GM23248 (cell line): ENCODE data around the gene CCNG2. TPM values are rescaled to one million over a fixed set of nuclear protein-coding genes. Genes with fewer than 3 reads are reported as not detected.
A peak's percentile ranks its signal among the peaks of the same experiment; 100 is the strongest.

Experiments used
- DNase-seq: peaks from one replicate; pipeline ENCODE4 v3.0.0-alpha.2; 2015
- H2AFZ ChIP-seq: fragments of 200-600 bp; sonication (generic); 2 replicates; pipeline ENCODE4 v1.6.1; 2016; ENCODE audit warnings: antibody characterized with exemption
- H3F3A ChIP-seq: fragments of 200-600 bp; sonication (generic); 2 replicates; pipeline ENCODE4 v1.6.1; 2016; ENCODE audit warnings: mild to moderate bottlenecking, antibody characterized with exemption, mixed run types; ENCODE audit not compliant: insufficient read depth
- H3K27ac ChIP-seq: fragments of 200-600 bp; sonication (generic); 2 replicates; pipeline ENCODE4 v1.5.1; 2016; ENCODE audit warnings: mild to moderate bottlenecking
- H3K27me3 ChIP-seq: fragments of 200-600 bp; sonication (generic); replicated peaks from 2 replicates; pipeline ENCODE4 v1.6.1; 2016; ENCODE audit warnings: mild to moderate bottlenecking; ENCODE audit not compliant: insufficient read depth
- H3K36me3 ChIP-seq: fragments of 200-600 bp; sonication (generic); 2 replicates; pipeline ENCODE4 v1.6.1; 2016; ENCODE audit warnings: low read depth, mild to moderate bottlenecking
- H3K4me1 ChIP-seq: fragments of 200-600 bp; sonication (generic); 2 replicates; pipeline ENCODE4 v1.6.1; 2016; ENCODE audit warnings: mild to moderate bottlenecking; ENCODE audit not compliant: insufficient read depth
- H3K4me2 ChIP-seq: fragments of 200-600 bp; sonication (generic); one replicate; pipeline ENCODE4 v1.6.1; 2016; ENCODE audit warnings: mild to moderate bottlenecking; ENCODE audit not compliant: unreplicated experiment
- H3K4me3 ChIP-seq: fragments of 200-600 bp; sonication (generic); 2 replicates; pipeline ENCODE4 v1.5.1; 2016; ENCODE audit warnings: mild to moderate bottlenecking
- H3K79me2 ChIP-seq: fragments of 200-600 bp; sonication (generic); 2 replicates; pipeline ENCODE4 v1.6.1; 2016; ENCODE audit warnings: mild to moderate bottlenecking; ENCODE audit not compliant: insufficient read depth
- H3K9ac ChIP-seq: fragments of 200-600 bp; sonication (generic); 2 replicates; pipeline ENCODE4 v1.6.1; 2016; ENCODE audit warnings: mild to moderate bottlenecking
- H3K9me2 ChIP-seq: fragments of 200-600 bp; sonication (generic); 2 replicates; pipeline ENCODE4 v1.6.1; 2016; ENCODE audit warnings: mixed run types, mild to moderate bottlenecking, moderate library complexity; ENCODE audit not compliant: insufficient read depth
- H3K9me3 ChIP-seq: fragments of 200-600 bp; sonication (generic); one replicate; pipeline ENCODE4 v1.6.1; 2017; ENCODE audit warnings: low read depth
- H4K20me1 ChIP-seq: fragments of 200-600 bp; sonication (generic); 2 replicates; pipeline ENCODE4 v1.6.0; 2016; ENCODE audit not compliant: insufficient read depth
- EZH2 ChIP-seq: fragments of 200-600 bp; sonication (generic); IDR thresholded peaks from 2 replicates; pipeline ENCODE4 v1.6.1; 2018; ENCODE audit warnings: antibody characterized with exemption, mild to moderate bottlenecking; ENCODE audit not compliant: insufficient read depth, poor library complexity, severe bottlenecking
- EZH2phosphoT487 ChIP-seq: fragments of 200-600 bp; sonication (generic); IDR thresholded peaks from 2 replicates; pipeline ENCODE4 v1.6.1; 2018; ENCODE audit warnings: antibody characterized with exemption, moderate library complexity, mild to moderate bottlenecking, low read depth; ENCODE audit not compliant: insufficient read depth
- WGBS, 2 experiments: methylation state at CpG; one replicate each; pipeline ENCODE4 v1.1.6; 2015 to 2017; ENCODE audit warnings: low lambda C conversion rate in 2 of 2, low coverage in 1 of 2; ENCODE audit errors: missing lambda C conversion rate in 2 of 2; 5-methylcytosine and 5-hydroxymethylcytosine counted together
- in situ Hi-C: fragments of 300-500 bp; cut with MboI; formaldehyde crosslinking; loops from 2 replicates; pipeline ENCODE4 v1.15.0; 2020
- polyA plus RNA-seq: library from polyadenylated mRNA; unstranded; fragments of >200 nt; fragmentation: Nextera tagmentation; extraction: Ambion mirVana; gene quantifications from 2 replicates; pipeline ENCODE4 v1.2.1, GENCODE V29; 2016
- total RNA-seq: library from RNA; depleted of rRNA; stranded (reverse); fragments of >200 nt; shearing (Covaris generic); gene quantifications from 2 replicates; pipeline ENCODE4 v1.2.3, GENCODE V29; 2014

The CCNG2 gene
- total and polyA plus RNA-seq, 2 experiments from 2014 or later, result 32.6 to 40.0 TPM

- Histone ChIP-seq H3K36me3 (peaks cover 61% of the 10 kb centered on the region), H3K9ac (no peak overlapping the region), H3K27ac (no peak overlapping the region), H3K4me2 (no peak overlapping the region), H4K20me1 (no peaks in the 10 kb centered on the region), H3K9me2 (no peaks in the 10 kb centered on the region), H3K4me1 (peaks cover 17% of the 10 kb centered on the region), H2AFZ (no peak overlapping the region), H3K9me3 (no peaks in the 10 kb centered on the region), H3K27me3 (no peaks in the 10 kb centered on the region), H3F3A (peaks cover 66% of the 10 kb centered on the region), H3K4me3 (no peak overlapping the region), H3K79me2 (no peaks in the 10 kb centered on the region)
- 42 to 71% methylated on average over 1 of the region's 1 CpG for WGBS, 2 experiments
- in situ Hi-C loops, result no loop called here
- no peak for TF ChIP-seq EZH2
- TF ChIP-seq EZH2phosphoT487, result no peak
- no peak for DNase-seq
Measured at GRCh38 chr4:77167173-77167572, 10.2 kb downstream of the CCNG2 start.

- no peaks in the 10 kb centered on the region for H3K79me2 ChIP-seq
- H3K4me1 ChIP-seq, result peaks cover 21% of the 10 kb centered on the region
- in situ Hi-C loops, result no loop called here
- H3K4me3 ChIP-seq, result no peak overlapping the region
- H3K36me3 ChIP-seq, result peaks cover 55% of the 10 kb centered on the region
- no peak overlapping the region for H3K4me2 ChIP-seq
- no peak for DNase-seq
- no peak overlapping the region for H2AFZ ChIP-seq
- 81 to 82% methylated on average over 3 of the region's 3 CpGs for WGBS, 2 experiments
- H3F3A ChIP-seq, result peaks cover 70% of the 10 kb centered on the region
- no peaks in the 10 kb centered on the region for H3K9me3 ChIP-seq
- H3K9ac ChIP-seq, result no peak overlapping the region
- no peak overlapping the region for H3K27ac ChIP-seq
- H3K27me3 ChIP-seq, result no peaks in the 10 kb centered on the region
- no peaks in the 10 kb centered on the region for H3K9me2 ChIP-seq
- no peaks in the 10 kb centered on the region for H4K20me1 ChIP-seq
- TF ChIP-seq EZH2phosphoT487 (no peak), EZH2 (no peak)
Measured at GRCh38 chr4:77167866-77168265, 10.9 kb downstream of the CCNG2 start.

- H4K20me1 ChIP-seq, result no peaks in the 10 kb centered on the region
- WGBS, 2 experiments, result 52 to 59% methylated on average over 3 of the region's 3 CpGs
- no peaks in the 10 kb centered on the region for H3K79me2 ChIP-seq
- no peaks in the 10 kb centered on the region for H3K9me2 ChIP-seq
- no peak overlapping the region for H2AFZ ChIP-seq
- no peak overlapping the region for H3K4me3 ChIP-seq
- TF ChIP-seq EZH2, result no peak
- no peak for TF ChIP-seq EZH2phosphoT487
- DNase-seq, result peak; percentile 43
- no peak overlapping the region for H3K9ac ChIP-seq
- peaks cover 34% of the 10 kb centered on the region for H3K4me1 ChIP-seq
- in situ Hi-C loops, result no loop called here
- H3K27ac ChIP-seq, result no peak overlapping the region
- H3K36me3 ChIP-seq, result peaks cover 39% of the 10 kb centered on the region
- H3K9me3 ChIP-seq, result no peaks in the 10 kb centered on the region
- no peak overlapping the region for H3K4me2 ChIP-seq
- no peaks in the 10 kb centered on the region for H3K27me3 ChIP-seq
- peaks cover 72% of the 10 kb centered on the region for H3F3A ChIP-seq
Measured at GRCh38 chr4:77169481-77169880, 12.5 kb downstream of the CCNG2 start.

DNA sequence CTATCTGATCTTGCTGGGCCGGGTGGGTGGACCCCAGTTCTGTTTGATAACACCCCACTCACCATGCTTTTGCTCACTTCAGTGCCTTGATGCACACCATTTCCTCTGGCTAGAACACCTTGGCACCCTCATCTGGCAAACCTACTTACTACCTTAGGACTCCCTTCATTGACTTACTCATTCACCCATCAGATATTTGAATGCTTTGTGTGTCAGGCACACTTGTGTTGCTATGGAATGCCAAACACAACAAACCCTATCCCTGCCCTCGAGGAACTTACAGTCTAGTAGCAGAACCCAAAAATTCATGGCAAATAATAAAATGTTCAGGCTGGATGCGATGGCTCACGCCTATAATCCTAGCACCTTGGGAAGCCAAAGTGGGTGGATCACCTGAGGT, 13.9 kb downstream of the CCNG2 start:
- H3F3A ChIP-seq, result peaks cover 61% of the 10 kb centered on the region
- H2AFZ ChIP-seq, result no peak overlapping the region
- H3K4me1 ChIP-seq, result peaks cover 34% of the 10 kb centered on the region
- no peaks in the 10 kb centered on the region for H3K79me2 ChIP-seq
- DNase-seq, result no peak
- no peaks in the 10 kb centered on the region for H4K20me1 ChIP-seq
- peak overlapping the region; percentile 90 for H3K27ac ChIP-seq
- no peaks in the 10 kb centered on the region for H3K9me2 ChIP-seq
- H3K9me3 ChIP-seq, result no peaks in the 10 kb centered on the region
- 0 out of 2 replicates have a peak overlapping the region, but pooled peaks have one; percentile 61 for H3K9ac ChIP-seq
- H3K27me3 ChIP-seq, result no peaks in the 10 kb centered on the region
- in situ Hi-C loops, result no loop called here
- H3K36me3 ChIP-seq, result peaks cover 25% of the 10 kb centered on the region
- 82 to 90% methylated on average over 4 of the region's 4 CpGs for WGBS, 2 experiments
- H3K4me2 ChIP-seq, result peak overlapping the region; percentile 14
- TF ChIP-seq EZH2 (no peak), EZH2phosphoT487 (no peak)
- H3K4me3 ChIP-seq, result no peak overlapping the region

DNA sequence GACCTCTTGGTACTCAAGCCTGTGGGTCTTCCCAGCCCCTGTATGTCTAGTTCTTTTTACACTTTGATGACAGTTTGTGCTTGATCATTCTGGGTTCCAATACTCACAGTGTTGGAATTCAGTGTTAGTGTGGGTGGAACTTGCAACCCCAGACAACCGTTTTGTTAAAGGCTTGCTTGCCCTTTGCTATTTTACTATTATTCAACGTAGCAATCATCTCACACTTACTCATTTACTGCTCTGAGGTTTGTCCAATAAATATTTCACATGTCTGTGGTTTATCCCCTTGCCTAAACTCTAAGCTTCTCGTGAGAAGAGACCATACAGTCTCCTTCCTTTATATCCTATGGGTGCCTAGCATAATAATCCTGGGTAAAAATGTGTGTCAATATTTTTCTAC, 15.3 kb downstream of the CCNG2 start:
- peak overlapping the region; percentile 69 for H3K4me2 ChIP-seq
- peak overlapping the region; percentile 61 for H3K9ac ChIP-seq
- H4K20me1 ChIP-seq, result no peaks in the 10 kb centered on the region
- H3K36me3 ChIP-seq, result peaks cover 16% of the 10 kb centered on the region
- H3K4me1 ChIP-seq, result peaks cover 34% of the 10 kb centered on the region
- peak overlapping the region; percentile 90 for H3K27ac ChIP-seq
- 0% methylated on average over 3 of the region's 3 CpGs for WGBS, 2 experiments
- no peaks in the 10 kb centered on the region for H3K79me2 ChIP-seq
- H2AFZ ChIP-seq, result no peak overlapping the region
- peaks cover 50% of the 10 kb centered on the region for H3F3A ChIP-seq
- TF ChIP-seq EZH2phosphoT487, result peak; percentile 97
- TF ChIP-seq EZH2, result no peak
- no peaks in the 10 kb centered on the region for H3K9me2 ChIP-seq
- H3K27me3 ChIP-seq, result no peaks in the 10 kb centered on the region; the same call in 1 of the 2 replicates
- peak; percentile 96 for DNase-seq
- in situ Hi-C loops, result no loop called here
- 0 out of 2 replicates have a peak overlapping the region, but pooled peaks have one; percentile 13 for H3K4me3 ChIP-seq
- no peaks in the 10 kb centered on the region for H3K9me3 ChIP-seq
